Activated CD4-positive, alpha-beta memory T cell treated with anti-CD3 and anti-CD28 coated beads for 36 hours (primary cell): Measurements from ENCODE around the gene MED13L. TPM values are rescaled to one million over a fixed set of nuclear protein-coding genes. Genes with fewer than 3 reads are reported as not detected.
"Not testable (repeated sequence)": the region's sequence is repeated elsewhere in the genome, so short reads cannot be mapped to it uniquely, and the experiment has no call there.

Source experiments
- CTCF ChIA-PET: fragments of 350-600 bp; sonication (Branson Sonifier 250); formaldehyde crosslinking; loops from one replicate; lab custom pipeline; 2021; ENCODE audit warnings: antibody characterized with exemption, inconsistent platforms; lab: Charles Lee
- POLR2A ChIA-PET: fragments of 350-600 bp; sonication (Branson Sonifier 250); formaldehyde crosslinking; loops from one replicate; lab custom pipeline; 2021; ENCODE audit warnings: antibody characterized with exemption; lab: Charles Lee
- DNase-seq: peaks from one replicate; pipeline ENCODE4 v3.0.0-alpha.2; 2020
- H3K27ac Mint-ChIP-seq: one replicate; pipeline ENCODE4 v1.8.0; 2021; ENCODE audit warnings: mixed read lengths
- H3K27me3 Mint-ChIP-seq: one replicate; pipeline ENCODE4 v1.8.0; 2021; ENCODE audit warnings: mixed read lengths
- H3K36me3 Mint-ChIP-seq: one replicate; pipeline ENCODE4 v1.8.0; 2021; ENCODE audit warnings: mixed read lengths
- H3K4me1 Mint-ChIP-seq: one replicate; pipeline ENCODE4 v1.8.0; 2021; ENCODE audit warnings: low read depth, mixed read lengths
- H3K4me3 Mint-ChIP-seq: one replicate; pipeline ENCODE4 v1.8.0; 2021; ENCODE audit warnings: mild to moderate bottlenecking, mixed read lengths
- H3K9me3 Mint-ChIP-seq: one replicate; pipeline ENCODE4 v1.8.0; 2021; ENCODE audit warnings: mixed read lengths
- intact Hi-C: fragments of 100-400 bp; cut with micrococcal nuclease; formaldehyde crosslinking; loops from one replicate; pipeline ENCODE4 v1.15.1; 2023
- total RNA-seq, 2 experiments: library from RNA; stranded (reverse); gene quantifications; one replicate each; pipeline ENCODE4 v1.2.3, GENCODE V29; 2021

Gene MED13L
- total RNA-seq, 2 experiments from 2014 or later: 37.7 to 41.4 TPM

GRCh38 chr12:116138364-116138763 is 139.1 kb downstream of the MED13L start:
- POLR2A ChIA-PET: no interaction called here
- no peak overlapping the region for H3K27ac Mint-ChIP-seq
- H3K9me3 Mint-ChIP-seq: no peaks in the 10 kb centered on the region
- no peaks in the 10 kb centered on the region for H3K36me3 Mint-ChIP-seq
- H3K27me3 Mint-ChIP-seq: no peaks in the 10 kb centered on the region
- no peak overlapping the region for H3K4me3 Mint-ChIP-seq
- intact Hi-C loops: loop anchor here (5.0 kb wide), 2 partner anchors 71 to 121 kb away; no protein-coding TSS in a partner anchor
- peaks cover 69% of the 10 kb centered on the region for H3K4me1 Mint-ChIP-seq
- DNase-seq: no peak
- CTCF ChIA-PET: interaction anchor here (1.0 kb wide), 1 partner anchor 141 kb away, joined by 6 read pairs; no protein-coding TSS in a partner anchor

DNA sequence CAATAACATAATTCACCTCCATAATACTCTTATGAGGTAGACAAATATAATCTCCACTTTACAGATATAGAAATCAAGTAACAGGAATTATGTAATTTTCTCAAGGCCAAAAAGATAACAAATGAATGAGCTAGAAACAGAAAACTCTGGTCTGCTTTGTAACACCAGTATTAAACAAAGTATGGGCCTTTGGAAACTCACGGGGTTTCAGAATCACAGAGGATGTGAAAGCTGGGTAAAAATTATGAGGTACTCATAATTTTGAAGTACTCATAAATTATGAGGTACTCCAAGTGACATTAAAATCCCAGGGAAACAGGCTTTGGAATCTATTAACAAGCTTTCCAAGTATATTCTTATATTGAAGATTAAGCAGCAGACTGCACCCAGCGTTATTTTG is 140.2 kb downstream of the MED13L start:
- Mint-ChIP-seq H3K36me3 (no peaks in the 10 kb centered on the region), H3K27me3 (no peaks in the 10 kb centered on the region), H3K27ac (peak overlapping the region; percentile 38), H3K9me3 (no peaks in the 10 kb centered on the region), H3K4me1 (peaks cover 71% of the 10 kb centered on the region), H3K4me3 (no peak overlapping the region)
- DNase-seq: no peak
- ChIA-PET POLR2A (no interaction called here), CTCF (interaction anchor here (0.6 to 1.2 kb wide), 4 partner anchors 99 to 461 kb away, joined by 3 read pairs; no protein-coding TSS in a partner anchor)
- intact Hi-C loops: loop anchor here (2.0 to 5.0 kb wide), 4 partner anchors 15 to 120 kb away; no protein-coding TSS in a partner anchor

- Mint-ChIP-seq H3K4me3 (peak overlapping the region; percentile 49), H3K36me3 (no peaks in the 10 kb centered on the region), H3K9me3 (no peaks in the 10 kb centered on the region), H3K27me3 (no peaks in the 10 kb centered on the region), H3K27ac (peak overlapping the region; percentile 89), H3K4me1 (peaks cover 67% of the 10 kb centered on the region)
- intact Hi-C loops: loop anchor here (2.0 to 5.0 kb wide), 4 partner anchors 14 to 119 kb away; no protein-coding TSS in a partner anchor
- POLR2A ChIA-PET: no interaction called here
- DNase-seq: no peak
- CTCF ChIA-PET: interaction anchor here (0.5 to 0.9 kb wide), 3 partner anchors 140 to 538 kb away, joined by 3 read pairs; no protein-coding TSS in a partner anchor
Measured at GRCh38 chr12:116136340-116136739, 141.2 kb downstream of the MED13L start.

- Mint-ChIP-seq H3K27ac (peak overlapping the region; percentile 11), H3K36me3 (no peaks in the 10 kb centered on the region), H3K4me1 (peaks cover 74% of the 10 kb centered on the region), H3K27me3 (no peaks in the 10 kb centered on the region), H3K9me3 (no peaks in the 10 kb centered on the region), H3K4me3 (no peak overlapping the region)
- intact Hi-C loops: loop anchor here (5.0 kb wide), 2 partner anchors 68 to 118 kb away; no protein-coding TSS in a partner anchor
- no peak for DNase-seq
- CTCF ChIA-PET: no interaction called here
- POLR2A ChIA-PET: interaction anchor here (0.6 to 0.8 kb wide), 2 partner anchors 18 to 199 kb away, joined by 3 to 4 read pairs; no protein-coding TSS in a partner anchor
Measured at GRCh38 chr12:116135209-116135930, 142.1 kb downstream of the MED13L start.

- ChIA-PET POLR2A (no interaction called here), CTCF (no interaction called here)
- no peaks in the 10 kb centered on the region for H3K27me3 Mint-ChIP-seq
- H3K4me3 Mint-ChIP-seq: no peak overlapping the region
- H3K9me3 Mint-ChIP-seq: no peaks in the 10 kb centered on the region
- H3K4me1 Mint-ChIP-seq: peaks cover 72% of the 10 kb centered on the region
- H3K36me3 Mint-ChIP-seq: no peaks in the 10 kb centered on the region
- intact Hi-C loops: no loop called here
- H3K27ac Mint-ChIP-seq: no peak overlapping the region
- no peak for DNase-seq
Measured at GRCh38 chr12:116133636-116134214, 143.8 kb downstream of the MED13L start.

DNA sequence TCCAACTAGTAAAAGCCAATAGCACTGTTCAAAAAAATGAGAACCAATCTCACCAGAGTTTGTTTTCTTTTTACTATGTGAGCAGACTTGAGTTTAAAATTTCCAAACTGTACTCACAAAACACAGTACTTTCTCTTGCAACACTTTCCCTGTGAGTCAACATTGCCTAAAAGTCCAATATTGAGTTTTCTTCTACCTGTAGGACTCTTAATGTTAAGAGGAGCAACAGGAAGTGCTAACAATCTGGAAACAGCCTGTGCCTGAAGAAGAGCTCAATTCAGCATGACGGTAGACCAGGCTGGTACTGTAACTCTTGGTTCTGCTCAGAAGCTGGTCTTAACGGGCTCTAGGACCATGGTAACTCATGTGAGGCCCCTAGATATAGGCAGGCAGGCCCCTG is 144.3 kb downstream of the MED13L start:
- POLR2A ChIA-PET: no interaction called here
- Mint-ChIP-seq H3K4me3 (no peak overlapping the region), H3K36me3 (no peaks in the 10 kb centered on the region), H3K4me1 (peaks cover 66% of the 10 kb centered on the region), H3K9me3 (no peaks in the 10 kb centered on the region), H3K27ac (no peak overlapping the region), H3K27me3 (no peaks in the 10 kb centered on the region)
- CTCF ChIA-PET: no interaction called here
- DNase-seq: no peak
- intact Hi-C loops: no loop called here

GRCh38 chr12:116131987-116132386 is 145.5 kb downstream of the MED13L start:
- H3K9me3 Mint-ChIP-seq, DNase-seq, POLR2A ChIA-PET, H3K4me3 Mint-ChIP-seq, H3K27me3 Mint-ChIP-seq, H3K27ac Mint-ChIP-seq, H3K36me3 Mint-ChIP-seq: not testable (repeated sequence)
- H3K4me1 Mint-ChIP-seq: peaks cover 68% of the 10 kb centered on the region
- CTCF ChIA-PET: interaction anchor here (0.9 kb wide), 1 partner anchor 9 kb away, joined by 3 read pairs; no protein-coding TSS in a partner anchor
- intact Hi-C loops: loop anchor here (1.0 kb wide), 1 partner anchor 12 kb away; no protein-coding TSS in a partner anchor

GRCh38 chr12:116131176-116131575 is 146.3 kb downstream of the MED13L start:
- DNase-seq: no peak
- Mint-ChIP-seq H3K9me3 (no peaks in the 10 kb centered on the region), H3K27me3 (no peaks in the 10 kb centered on the region), H3K4me3 (no peak overlapping the region), H3K36me3 (no peaks in the 10 kb centered on the region), H3K4me1 (peaks cover 67% of the 10 kb centered on the region), H3K27ac (no peak overlapping the region)
- ChIA-PET POLR2A (no interaction called here), CTCF (interaction anchor here (1.4 kb wide), 1 partner anchor 134 kb away, joined by 4 read pairs; no protein-coding TSS in a partner anchor)
- intact Hi-C loops: loop anchor here (1.0 kb wide), 1 partner anchor 13 kb away; no protein-coding TSS in a partner anchor

- no peak overlapping the region for H3K27ac Mint-ChIP-seq
- no peaks in the 10 kb centered on the region for H3K27me3 Mint-ChIP-seq
- no peak for DNase-seq
- ChIA-PET CTCF (interaction anchor here (1.4 kb wide), 1 partner anchor 133 kb away, joined by 4 read pairs; no protein-coding TSS in a partner anchor), POLR2A (interaction anchor here (0.5 kb wide), 1 partner anchor 479 kb away, joined by 3 read pairs; no protein-coding TSS in a partner anchor)
- H3K9me3 Mint-ChIP-seq: no peaks in the 10 kb centered on the region
- intact Hi-C loops: no loop called here
- no peak overlapping the region for H3K4me3 Mint-ChIP-seq
- H3K36me3 Mint-ChIP-seq: no peaks in the 10 kb centered on the region
- peaks cover 64% of the 10 kb centered on the region for H3K4me1 Mint-ChIP-seq
Measured at GRCh38 chr12:116130431-116130830, 147.1 kb downstream of the MED13L start.

DNA sequence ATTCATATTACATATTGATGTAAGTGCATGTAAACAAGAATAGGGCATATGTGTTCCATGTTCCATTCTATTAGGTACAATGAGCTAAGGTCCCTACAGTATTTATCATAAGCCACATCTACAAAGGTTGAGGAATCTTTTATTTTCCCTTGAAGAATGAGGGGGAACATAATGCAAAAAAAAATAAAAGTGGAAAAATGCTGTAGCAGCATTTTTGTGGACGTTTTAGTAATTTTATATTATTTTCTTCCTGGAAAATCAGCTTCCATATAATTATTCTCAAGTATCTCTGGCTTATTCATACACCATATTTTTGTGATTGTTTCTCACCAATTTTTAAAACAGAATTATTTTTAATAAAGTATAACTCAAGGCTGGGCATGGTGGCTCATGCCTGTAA is 148.7 kb downstream of the MED13L start:
- peaks cover 60% of the 10 kb centered on the region for H3K4me1 Mint-ChIP-seq
- H3K27ac Mint-ChIP-seq: no peak overlapping the region
- no peaks in the 10 kb centered on the region for H3K9me3 Mint-ChIP-seq
- H3K36me3 Mint-ChIP-seq: no peaks in the 10 kb centered on the region
- intact Hi-C loops: no loop called here
- DNase-seq: no peak
- H3K4me3 Mint-ChIP-seq: no peak overlapping the region
- CTCF ChIA-PET: interaction anchor here (1.0 to 1.5 kb wide), 2 partner anchors 13 to 481 kb away, joined by 4 to 5 read pairs; no protein-coding TSS in a partner anchor
- no peaks in the 10 kb centered on the region for H3K27me3 Mint-ChIP-seq
- POLR2A ChIA-PET: no interaction called here

DNA sequence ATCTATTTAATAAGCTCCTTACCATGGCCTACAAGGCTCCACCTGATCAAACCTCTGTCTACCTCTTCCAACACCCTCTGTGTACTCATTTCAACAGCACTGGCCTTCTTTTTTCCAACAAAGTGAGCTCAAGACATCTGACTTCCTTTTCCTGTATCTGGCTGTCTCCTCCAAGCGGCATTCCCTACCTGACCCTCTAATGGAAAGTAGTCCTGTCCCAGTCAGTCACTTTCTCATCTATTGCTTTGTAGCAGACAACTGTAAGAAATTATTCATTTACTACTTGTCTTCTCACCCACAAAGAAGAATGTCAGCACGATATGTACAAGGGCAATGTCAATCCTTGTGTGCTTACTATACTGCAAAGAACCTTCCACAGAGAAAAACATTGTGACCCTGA is 149.6 kb downstream of the MED13L start:
- intact Hi-C loops: no loop called here
- Mint-ChIP-seq H3K27me3 (no peaks in the 10 kb centered on the region), H3K4me1 (peaks cover 60% of the 10 kb centered on the region), H3K27ac (no peak overlapping the region), H3K9me3 (no peaks in the 10 kb centered on the region), H3K4me3 (no peak overlapping the region), H3K36me3 (no peaks in the 10 kb centered on the region)
- ChIA-PET POLR2A (no interaction called here), CTCF (interaction anchor here (1.0 to 1.5 kb wide), 2 partner anchors 14 to 482 kb away, joined by 4 to 5 read pairs; no protein-coding TSS in a partner anchor)
- no peak for DNase-seq

DNA sequence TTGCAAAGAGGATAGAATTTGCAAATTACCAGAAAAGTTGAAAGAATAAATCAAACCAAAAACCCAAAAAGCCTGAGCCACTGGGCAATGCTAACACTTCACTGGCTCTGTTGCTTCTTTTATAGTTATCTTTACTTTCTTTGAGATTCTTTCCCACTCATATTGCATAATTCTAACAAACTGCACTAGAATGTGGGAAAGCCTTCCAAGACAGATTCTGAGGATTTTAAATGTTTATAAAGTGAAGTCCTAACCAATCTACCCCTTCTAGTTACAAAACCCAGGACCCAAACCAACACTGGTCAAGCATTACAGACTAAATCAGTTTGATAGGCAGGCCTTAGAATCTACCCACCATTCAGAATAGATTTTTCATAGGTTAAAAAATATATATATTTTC is 150.9 kb downstream of the MED13L start:
- intact Hi-C loops: no loop called here
- POLR2A ChIA-PET: no interaction called here
- peaks cover 68% of the 10 kb centered on the region for H3K4me1 Mint-ChIP-seq

More for the DNA sequence above, 150.9 kb downstream of the MED13L start:
- Mint-ChIP-seq H3K27me3 (no peaks in the 10 kb centered on the region), H3K4me3 (no peak overlapping the region), H3K27ac (no peak overlapping the region), H3K36me3 (no peaks in the 10 kb centered on the region), H3K9me3 (no peaks in the 10 kb centered on the region)
- CTCF ChIA-PET: no interaction called here
- no peak for DNase-seq
